GM18505 (cell line): ENCODE results near the gene DYNLT2B.
"Not testable (repeated sequence)": the region's sequence is repeated elsewhere in the genome, so short reads cannot be mapped to it uniquely, and the experiment has no call there.

Experiments
- ATAC-seq: cut with Tn5 transposase; IDR thresholded peaks from one replicate; pipeline ENCODE4 v1.9.1; 2021; ENCODE audit not compliant: unreplicated experiment
- POLR2A ChIP-seq: IDR thresholded peaks from 4 replicates; pipeline ENCODE4 v1.6.1; 2011; ENCODE audit warnings: borderline replicate concordance; ENCODE audit not compliant: insufficient read depth, insufficient read length; ENCODE audit errors: extremely low read depth

DYNLT2B gene

GRCh38 chr3:196315821-196316220 is 2.2 kb downstream of the DYNLT2B start:
- ATAC-seq: no peak
- TF ChIP-seq POLR2A: no peak

DNA sequence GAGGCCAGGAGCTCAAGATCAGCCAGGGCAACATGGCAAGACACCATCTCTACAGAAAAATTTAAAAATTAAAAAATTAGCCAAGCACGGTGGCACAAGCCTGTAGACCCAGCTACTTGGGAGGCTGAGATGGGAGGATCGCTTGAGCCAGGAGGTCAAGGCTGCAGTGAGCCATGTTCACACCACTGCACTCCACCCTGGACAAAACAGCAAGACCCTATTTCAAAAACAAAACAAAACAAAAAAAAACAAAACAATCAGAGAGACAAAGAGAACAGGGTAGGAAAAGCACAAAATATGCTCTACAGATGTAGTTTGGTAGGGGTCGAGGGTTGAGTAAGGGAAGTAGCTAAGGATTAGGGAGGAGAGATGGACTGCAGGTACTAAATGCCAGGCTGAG is 3.4 kb downstream of the DYNLT2B start:
- no peak for ATAC-seq
- no peak for TF ChIP-seq POLR2A

DNA sequence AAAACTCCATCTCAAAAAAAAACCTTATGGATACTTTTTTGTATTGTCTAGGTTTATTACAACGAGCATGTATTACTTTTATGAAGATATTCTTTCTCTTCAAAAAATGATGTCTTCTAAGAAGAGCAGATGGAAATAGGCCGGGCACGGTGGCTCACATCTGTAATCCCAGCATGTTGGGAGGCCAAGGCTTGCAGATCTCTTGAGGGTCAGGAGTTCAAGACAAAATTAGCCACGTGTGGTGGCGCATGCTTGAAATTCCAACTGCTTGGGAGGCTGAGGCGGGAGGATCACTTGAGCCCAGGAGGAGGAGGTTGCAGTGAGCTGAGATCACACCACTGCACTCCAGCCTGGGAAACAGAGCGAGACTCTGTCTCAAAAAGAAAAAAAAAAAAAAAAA is 4.0 kb downstream of the DYNLT2B start:
- not testable (repeated sequence) for ATAC-seq

DNA sequence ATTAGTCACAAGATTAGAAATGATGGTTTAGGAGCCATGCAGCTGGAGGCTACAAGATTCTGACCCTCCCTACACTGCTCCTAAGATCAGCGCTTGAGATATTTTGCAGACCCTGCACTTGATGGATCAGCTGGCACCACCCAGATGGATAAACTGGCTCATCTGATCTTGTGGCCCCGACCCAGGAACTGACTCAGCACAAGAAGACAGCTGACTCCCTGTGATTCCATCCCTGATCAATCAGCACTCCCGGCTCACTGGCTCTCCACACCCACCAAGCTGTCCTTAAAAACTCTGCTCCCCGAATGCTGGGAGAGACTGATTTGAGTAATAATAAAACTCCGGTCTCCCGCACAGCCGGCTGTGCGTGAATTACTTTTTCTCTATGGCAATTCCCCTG is 15.1 kb downstream of the DYNLT2B start:
- not testable (repeated sequence) for ATAC-seq

DNA sequence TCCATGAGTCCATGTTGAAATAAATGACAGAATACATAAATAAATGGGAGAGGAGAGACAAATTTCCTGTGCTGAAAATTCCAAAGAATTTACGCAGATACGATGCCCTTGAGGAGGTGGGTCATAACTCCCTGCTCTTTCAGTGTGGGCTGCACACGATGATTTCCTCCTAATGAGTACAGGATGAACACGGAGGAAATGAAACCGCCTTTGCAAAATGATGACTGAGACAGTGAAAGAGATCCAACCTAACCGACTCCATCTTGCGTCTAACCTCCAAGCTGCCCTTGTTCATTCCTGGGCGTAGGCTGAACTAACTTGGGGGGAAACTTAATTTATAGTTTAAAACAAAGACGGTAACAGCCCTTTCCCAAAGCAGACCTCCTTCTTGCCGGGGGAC is 15.5 kb downstream of the DYNLT2B start:
- not testable (repeated sequence) for ATAC-seq

DNA sequence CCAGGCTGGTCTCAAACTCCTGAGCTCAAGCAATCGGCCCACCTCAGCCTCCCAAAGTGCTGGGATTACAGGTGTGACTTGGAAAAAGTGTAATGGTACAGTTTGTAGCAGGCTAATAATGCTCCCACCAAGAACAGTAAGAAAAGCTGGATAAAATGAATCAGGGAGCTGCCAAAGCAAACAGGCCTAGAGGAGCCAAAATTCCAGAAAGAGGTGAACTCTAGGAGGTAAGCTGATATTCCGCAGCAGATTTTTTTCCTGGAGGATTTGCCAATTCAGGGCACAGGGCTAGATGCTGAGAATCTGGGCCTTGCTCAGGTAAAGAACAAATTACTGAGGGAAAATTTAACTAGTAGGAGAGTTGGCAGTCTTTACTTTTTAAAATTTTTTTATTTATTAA is 19.5 kb downstream of the DYNLT2B start:
- no peak for ATAC-seq
- TF ChIP-seq POLR2A: no peak

DNA sequence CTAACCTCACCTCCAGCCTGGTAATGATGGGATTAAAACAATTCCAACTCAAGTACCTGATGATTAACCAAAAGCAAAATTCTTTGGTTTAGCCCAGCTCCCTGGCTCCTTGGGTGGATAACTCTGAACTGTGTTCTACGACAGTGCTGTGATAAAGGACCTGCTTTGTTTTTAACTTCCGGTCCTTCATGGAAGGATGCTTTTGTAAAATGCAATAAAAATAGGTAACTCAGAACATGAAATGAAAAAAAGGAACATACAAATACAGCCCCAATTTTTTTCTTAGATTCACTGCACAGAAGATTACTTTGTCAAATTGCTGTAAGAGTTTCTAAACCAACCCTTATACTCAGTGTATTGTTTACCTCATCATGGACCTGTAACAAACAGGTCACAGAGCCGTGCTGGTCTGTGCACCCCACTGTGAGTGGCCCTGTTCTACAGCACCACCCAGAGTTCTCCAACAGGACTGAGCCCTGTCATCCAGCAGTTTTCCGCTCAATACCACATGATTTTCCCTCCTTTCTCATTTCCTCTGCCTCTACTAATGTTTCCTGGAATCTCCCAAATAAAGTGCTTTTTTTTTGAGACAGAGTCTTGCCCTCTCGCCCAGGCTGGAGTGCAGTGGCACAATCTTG is 25.6 kb downstream of the DYNLT2B start:
- TF ChIP-seq POLR2A: peak; percentile 37
- peak; percentile 42 for ATAC-seq

- TF ChIP-seq POLR2A: no peak
- no peak for ATAC-seq
Measured at GRCh38 chr3:196288141-196288460, 29.9 kb downstream of the DYNLT2B start.

- ATAC-seq: peak; percentile 72
- TF ChIP-seq POLR2A: peak; percentile 88
Measured at GRCh38 chr3:196287440-196288140, 30.4 kb downstream of the DYNLT2B start, which contains the start of gene PCYT1A. Gene PCYT1A, minus strand, starts transcription at chr3:196287726. Its CDS starts 17,195 bp downstream, at chr3:196270531.

DNA sequence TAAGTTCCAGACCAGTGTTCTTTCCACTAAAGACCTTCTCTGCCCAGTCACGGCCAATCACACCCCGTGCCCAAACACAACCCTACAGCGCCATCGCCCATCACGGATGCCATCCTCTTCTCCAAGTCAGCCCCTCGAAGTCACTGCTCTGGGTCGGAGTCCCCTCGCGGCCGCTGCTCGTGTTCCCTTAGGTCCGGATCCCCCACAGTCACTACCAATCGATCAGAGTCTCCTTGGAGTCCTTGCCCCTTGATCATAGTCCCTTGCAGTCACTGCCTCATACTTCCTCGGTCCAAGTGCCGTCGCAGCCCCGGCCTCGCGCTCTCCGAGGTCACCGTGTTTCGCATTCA is 31.0 kb downstream of the DYNLT2B start:
- ATAC-seq: no peak
- TF ChIP-seq POLR2A: no peak

DNA sequence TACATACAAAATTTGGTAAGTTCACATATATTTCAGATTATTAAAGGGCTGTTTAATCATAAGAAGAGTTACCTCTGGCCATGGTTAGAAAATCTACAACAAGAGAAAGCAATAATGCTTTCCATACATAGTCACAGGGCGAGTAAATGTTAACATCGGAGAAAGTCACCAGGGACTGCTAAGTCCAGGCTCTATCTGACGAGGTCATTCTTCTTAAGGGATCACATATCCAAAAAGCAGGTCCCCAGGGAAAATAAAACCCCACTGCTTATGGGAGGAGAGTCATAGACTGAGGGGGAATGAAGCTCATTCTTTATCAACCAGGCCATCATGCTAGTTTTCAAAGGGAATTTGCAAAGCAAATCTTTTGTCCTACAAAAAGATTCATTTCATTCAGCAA is 33.6 kb downstream of the DYNLT2B start:
- no peak for TF ChIP-seq POLR2A
- ATAC-seq: no peak

DNA sequence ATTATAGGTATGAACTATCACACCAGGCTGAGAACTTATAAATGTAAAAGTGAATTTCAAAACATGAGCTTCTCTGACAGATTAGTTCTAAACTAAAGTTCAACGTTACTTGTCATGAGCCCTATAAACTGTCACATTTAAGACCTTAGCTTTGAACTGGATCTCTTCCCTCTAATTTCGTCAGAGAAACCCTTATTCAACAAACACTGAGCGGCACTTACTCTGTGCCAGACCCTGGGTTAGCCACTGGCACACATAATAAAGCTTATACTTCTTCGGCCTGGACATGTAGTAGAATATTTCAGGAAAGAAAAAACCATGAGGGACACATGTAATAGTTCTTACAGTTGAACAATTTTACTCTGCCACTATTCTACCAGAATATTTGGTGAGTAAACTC is 36.1 kb downstream of the DYNLT2B start:
- ATAC-seq: no peak
- TF ChIP-seq POLR2A: no peak

DNA sequence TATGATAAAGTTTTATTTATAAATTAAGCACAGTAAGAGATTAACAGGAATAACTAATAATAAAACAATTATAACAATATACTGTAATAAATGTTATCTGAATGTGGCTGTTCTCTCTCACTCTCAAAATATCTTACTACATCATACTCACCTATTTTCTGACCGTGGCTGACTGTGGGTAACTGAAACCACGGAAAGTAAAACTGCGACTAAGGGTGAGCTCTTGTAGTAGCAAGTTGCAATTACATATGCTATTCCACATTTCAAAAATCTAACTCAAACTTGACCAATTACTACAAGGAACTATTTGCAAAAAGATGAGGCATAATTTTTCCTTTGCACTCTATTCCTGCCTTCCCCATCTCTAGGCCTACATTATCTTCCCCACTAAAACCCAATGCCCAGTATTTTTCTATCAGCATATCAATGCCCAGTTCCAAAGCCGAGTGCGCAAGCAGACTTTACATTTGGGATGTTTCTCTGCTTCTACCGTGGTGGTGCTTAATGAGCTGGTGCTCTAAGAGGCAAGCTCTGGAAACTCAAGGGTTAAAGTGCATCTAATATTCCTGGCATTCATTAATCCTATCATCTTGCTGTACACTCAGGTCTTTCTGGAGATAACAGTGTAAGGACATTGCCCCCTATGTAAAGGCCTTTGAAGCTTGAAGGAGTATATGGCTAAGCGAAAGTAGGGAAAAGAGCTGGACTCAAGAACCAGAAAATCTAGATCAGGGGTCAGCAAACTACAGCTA is 37.2 kb downstream of the DYNLT2B start:
- no peak for ATAC-seq
- no peak for TF ChIP-seq POLR2A

DNA sequence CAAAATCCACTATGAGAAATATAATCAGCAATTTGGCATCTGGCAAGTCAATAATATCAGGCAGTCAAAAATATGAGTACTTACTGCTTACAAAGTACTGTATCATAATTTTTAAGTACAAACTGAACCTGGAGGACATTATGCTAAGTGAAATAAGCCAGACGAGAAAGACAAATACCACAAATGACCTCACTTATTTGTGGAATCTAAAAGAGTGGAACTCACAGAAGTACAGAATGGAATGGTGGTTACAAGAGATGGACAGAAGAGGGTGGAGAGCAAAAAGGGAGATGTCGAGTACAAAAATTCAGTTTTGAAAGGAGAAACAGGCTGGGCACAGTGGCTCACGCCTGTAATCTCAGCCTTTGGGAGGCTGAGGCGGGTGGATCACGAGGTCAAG is 42.9 kb downstream of the DYNLT2B start:
- no peak for ATAC-seq

More for the DNA sequence above, 42.9 kb downstream of the DYNLT2B start:
- no peak for TF ChIP-seq POLR2A
